Endodermal cell (in vitro differentiated cells): ENCODE data around the gene C1QTNF9. TPM values are rescaled to one million over a fixed set of nuclear protein-coding genes. Genes with fewer than 3 reads are reported as not detected.
"Not testable (repeated sequence)": the region's sequence is repeated elsewhere in the genome, so short reads cannot be mapped to it uniquely, and the experiment has no call there.

ENCODE experiments used
- DNase-seq: peaks from one replicate; pipeline ENCODE4 v3.0.0-alpha.2; 2017
- H3K27ac ChIP-seq: 2 replicates; pipeline ENCODE4 v1.5.1; 2013; ENCODE audit warnings: mild to moderate bottlenecking, low read depth, low read length, moderate library complexity
- H3K27me3 ChIP-seq: 2 replicates; pipeline ENCODE4 v1.6.1; 2013; ENCODE audit warnings: mild to moderate bottlenecking, low read length, moderate library complexity; ENCODE audit not compliant: insufficient read depth, control insufficient read depth, poor library complexity, severe bottlenecking
- H3K36me3 ChIP-seq: 2 replicates; pipeline ENCODE4 v1.7.0; 2013; ENCODE audit warnings: mild to moderate bottlenecking, low read length, moderate library complexity; ENCODE audit not compliant: control insufficient read depth, insufficient read depth
- H3K4me1 ChIP-seq: one replicate; pipeline ENCODE4 v1.7.0; 2013; ENCODE audit warnings: low read length; ENCODE audit not compliant: control insufficient read depth, insufficient read depth
- H3K4me3 ChIP-seq: 2 replicates; pipeline ENCODE4 v1.5.1; 2013; ENCODE audit warnings: mild to moderate bottlenecking, low read length, moderate library complexity
- H3K9ac ChIP-seq: 2 replicates; pipeline ENCODE4 v1.6.1; 2013; ENCODE audit warnings: mild to moderate bottlenecking, low read length, moderate library complexity; ENCODE audit not compliant: poor library complexity, severe bottlenecking; ENCODE audit errors: extremely low read depth
- H3K9me3 ChIP-seq: 2 replicates; pipeline ENCODE4 v1.6.1; 2013; ENCODE audit warnings: mild to moderate bottlenecking, low read length, moderate library complexity; ENCODE audit not compliant: control insufficient read depth
- H3K27ac Mint-ChIP-seq: 2 replicates; pipeline ENCODE4 v1.8.0; 2020; ENCODE audit warnings: mixed read lengths
- H3K27me3 Mint-ChIP-seq: 2 replicates; pipeline ENCODE4 v1.8.0; 2021; ENCODE audit warnings: mild to moderate bottlenecking, mixed read lengths; ENCODE audit not compliant: insufficient read depth
- H3K36me3 Mint-ChIP-seq: 2 replicates; pipeline ENCODE4 v1.8.0; 2020; ENCODE audit warnings: low read depth, mixed read lengths
- H3K4me1 Mint-ChIP-seq: 2 replicates; pipeline ENCODE4 v1.8.0; 2020; ENCODE audit warnings: mixed read lengths
- H3K4me3 Mint-ChIP-seq: 2 replicates; pipeline ENCODE4 v1.8.0; 2020; ENCODE audit warnings: mild to moderate bottlenecking, moderate library complexity, mixed read lengths
- H3K9me3 Mint-ChIP-seq: 2 replicates; pipeline ENCODE4 v1.8.0; 2020; ENCODE audit warnings: mild to moderate bottlenecking, mixed read lengths
- CTCF ChIP-seq: fragments of 200-600 bp; sonication (generic); conservative IDR thresholded peaks from 2 replicates; pipeline ENCODE4 v1.5.0; 2021; ENCODE audit warnings: antibody characterized with exemption, mild to moderate bottlenecking
- WGBS, 2 experiments: methylation state at CpG; one replicate each; pipeline versions ENCODE4 v1.1.5 to v1.1.7; 2013; ENCODE audit warnings: missing lambda C conversion rate in 2 of 2, mixed read lengths in 1 of 2; ENCODE audit not compliant: insufficient coverage in 1 of 2, insufficient read length in 1 of 2; 5-methylcytosine and 5-hydroxymethylcytosine counted together
- total RNA-seq, 2 donors: library from RNA; stranded (reverse); fragmentation: NEBNext Ultra II Directional in 1 of 2; extraction: Animal tissue kit (Norgen Biotek cat#: 25700) in 1 of 2; gene quantifications; 2 replicates in 1 of 2; 3 replicates in 1 of 2; pipeline ENCODE4 v1.2.1, GENCODE V29; 2021

C1QTNF9 gene
- total RNA-seq, 2 donors from 2014 or later = not detected

DNA sequence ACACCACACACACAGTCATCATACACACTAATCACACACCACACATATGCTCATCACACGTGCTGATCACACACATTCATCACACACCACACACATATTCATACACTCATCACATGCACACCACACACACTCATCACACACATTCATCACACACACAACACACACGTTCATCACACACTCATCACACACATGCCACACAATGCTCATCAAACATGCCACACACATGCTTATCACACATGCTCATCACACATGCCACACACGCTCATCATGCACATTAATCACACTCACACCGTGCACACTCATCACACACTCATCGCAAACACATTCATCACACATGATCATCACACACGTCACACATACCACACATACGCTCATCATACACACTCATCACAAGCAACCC, 47.5 kb downstream of the C1QTNF9 start:
- peaks cover 11% of the 10 kb centered on the region for H3K9me3 ChIP-seq
- no peak for DNase-seq
- no peak overlapping the region for H3K27ac ChIP-seq
- no peak overlapping the region for H3K4me3 ChIP-seq
- H3K9ac ChIP-seq = no peak overlapping the region
- no peaks in the 10 kb centered on the region for H3K27me3 ChIP-seq
- 92 to 100% methylated on average over 4 to 7 of the region's 7 CpGs for WGBS, 2 experiments
- no peaks in the 10 kb centered on the region for H3K4me1 ChIP-seq
- Mint-ChIP-seq H3K4me1 (no peaks in the 10 kb centered on the region), H3K36me3 (no peaks in the 10 kb centered on the region), H3K9me3 (no peaks in the 10 kb centered on the region), H3K4me3 (no peak overlapping the region), H3K27ac (no peak overlapping the region), H3K27me3 (no peaks in the 10 kb centered on the region)
- no peak for TF ChIP-seq CTCF
- no peaks in the 10 kb centered on the region for H3K36me3 ChIP-seq

- no peaks in the 10 kb centered on the region for H3K36me3 Mint-ChIP-seq
- no peaks in the 10 kb centered on the region for H3K4me1 Mint-ChIP-seq
- H3K27ac Mint-ChIP-seq = no peak overlapping the region
- no peaks in the 10 kb centered on the region for H3K36me3 ChIP-seq
- H3K27me3 ChIP-seq = no peaks in the 10 kb centered on the region
- WGBS, 2 experiments = 88 to 90% methylated on average over 7 to 15 of the region's 15 CpGs
- DNase-seq = no peak
- H3K9me3 ChIP-seq = peaks cover 11% of the 10 kb centered on the region
- no peak overlapping the region for H3K9ac ChIP-seq
- no peak overlapping the region for H3K4me3 ChIP-seq
- no peak for TF ChIP-seq CTCF
- no peak overlapping the region for H3K27ac ChIP-seq
- no peaks in the 10 kb centered on the region for H3K9me3 Mint-ChIP-seq
- H3K27me3 Mint-ChIP-seq = no peaks in the 10 kb centered on the region
- no peak overlapping the region for H3K4me3 Mint-ChIP-seq
- no peaks in the 10 kb centered on the region for H3K4me1 ChIP-seq
These were observed 48.4 kb downstream of the C1QTNF9 start for GRCh38 chr13:24357756-24358155.

- 72 to 89% methylated on average over 5 to 16 of the region's 16 CpGs for WGBS, 2 experiments
- not testable (repeated sequence) for H3K4me3 ChIP-seq, H3K4me1 ChIP-seq, H3K27ac ChIP-seq, H3K4me1 Mint-ChIP-seq, H3K27me3 Mint-ChIP-seq, H3K27me3 ChIP-seq, H3K27ac Mint-ChIP-seq, H3K36me3 ChIP-seq, H3K4me3 Mint-ChIP-seq, H3K36me3 Mint-ChIP-seq, H3K9ac ChIP-seq, DNase-seq, H3K9me3 Mint-ChIP-seq
- peaks cover 11% of the 10 kb centered on the region for H3K9me3 ChIP-seq
These were observed 49.5 kb downstream of the C1QTNF9 start for GRCh38 chr13:24358836-24359235.

GRCh38 chr13:24359252-24359651, 49.9 kb downstream of the C1QTNF9 start:
- not testable (repeated sequence) for H3K36me3 Mint-ChIP-seq, H3K27ac ChIP-seq, DNase-seq

More at GRCh38 chr13:24359252-24359651, 49.9 kb downstream of the C1QTNF9 start:
- not testable (repeated sequence) for H3K36me3 ChIP-seq, H3K27me3 Mint-ChIP-seq, H3K27ac Mint-ChIP-seq, H3K4me3 Mint-ChIP-seq, H3K9ac ChIP-seq, H3K4me1 ChIP-seq, H3K4me1 Mint-ChIP-seq, H3K27me3 ChIP-seq, H3K4me3 ChIP-seq, H3K9me3 Mint-ChIP-seq
- WGBS, 2 experiments = 66 to 79% methylated on average over 8 to 9 of the region's 9 CpGs
- H3K9me3 ChIP-seq = peaks cover 11% of the 10 kb centered on the region
